Measurements from ENCODE around the gene MCCD1.

The MCCD1 gene

GRCh38 chr6:31574106-31575061, 45.6 kb downstream of the MCCD1 start:
- no peak for TF ChIP-seq CTCF (IDR thresholded peaks at IDR 0.05; ENCODE audit: low read depth, low read length)
- no peak overlapping the region for H3K4me3 ChIP-seq (ENCODE audit: low read depth, low read length)

- TF ChIP-seq CTCF (IDR thresholded peaks at IDR 0.05; ENCODE audit: low read depth, low read length), result no peak
- no peak within 1 kb of the TSS for H3K4me3 ChIP-seq (ENCODE audit: low read depth, low read length)
Observed at GRCh38 chr6:31575335-31575901, 46.7 kb downstream of the MCCD1 start, which contains the start of gene TNF. TSS of gene TNF (plus strand) at chr6:31575565. CDS start at chr6:31575742, 177 bp downstream.

- no peak for TF ChIP-seq CTCF (IDR thresholded peaks at IDR 0.05; ENCODE audit: low read depth, low read length)
- no peak overlapping the region for H3K4me3 ChIP-seq (ENCODE audit: low read depth, low read length)
Observed at GRCh38 chr6:31575952-31576685, 47.4 kb downstream of the MCCD1 start.

- H3K4me3 ChIP-seq (ENCODE audit: low read depth, low read length), result no peak overlapping the region
- TF ChIP-seq CTCF (IDR thresholded peaks at IDR 0.05; ENCODE audit: low read depth, low read length), result no peak
Observed at GRCh38 chr6:31576897-31577578, 48.3 kb downstream of the MCCD1 start.

- no peak for TF ChIP-seq CTCF (IDR thresholded peaks at IDR 0.05; ENCODE audit: low read depth, low read length)
- H3K4me3 ChIP-seq (ENCODE audit: low read depth, low read length), result no peak overlapping the region
Observed at GRCh38 chr6:31577579-31577966, 48.8 kb downstream of the MCCD1 start.

GRCh38 chr6:31578184-31579118, 49.7 kb downstream of the MCCD1 start:
- TF ChIP-seq CTCF (IDR thresholded peaks at IDR 0.05; ENCODE audit: low read depth, low read length), result no peak
- H3K4me3 ChIP-seq (ENCODE audit: low read depth, low read length), result no peak overlapping the region
